Esophagus (tissue), 2 donors: Measurements from ENCODE around the gene SPATA24. TPM values are rescaled to one million over a fixed set of nuclear protein-coding genes. Genes with fewer than 3 reads are reported as not detected.
A peak's percentile ranks its signal among the peaks of the same experiment; 100 is the strongest.
"Not testable (repeated sequence)": the region's sequence is repeated elsewhere in the genome, so short reads cannot be mapped to it uniquely, and the experiment has no call there.

ENCODE experiments used
- H3K27ac ChIP-seq, 2 donors: one replicate each; pipeline ENCODE4 v1.5.1; 2013; ENCODE audit warnings: low read depth in 2 of 2, mild to moderate bottlenecking in 2 of 2, inconsistent platforms in 1 of 2, low read length in 1 of 2, moderate library complexity in 1 of 2
- H3K27me3 ChIP-seq, 2 donors: one replicate each; pipeline ENCODE4 v1.6.1; 2013; ENCODE audit warnings: low read length in 2 of 2, control low read depth in 1 of 2, mild to moderate bottlenecking in 1 of 2; ENCODE audit not compliant: insufficient read depth in 2 of 2, control insufficient read depth in 1 of 2
- H3K36me3 ChIP-seq, 2 donors: one replicate each; pipeline ENCODE4 v1.6.1; 2013; ENCODE audit warnings: low read length in 1 of 2; ENCODE audit not compliant: control insufficient read depth in 2 of 2, insufficient read depth in 2 of 2
- H3K4me1 ChIP-seq, 2 donors: one replicate each; pipeline ENCODE4 v1.6.1; 2013; ENCODE audit warnings: low read length in 1 of 2; ENCODE audit not compliant: control insufficient read depth in 2 of 2, insufficient read depth in 2 of 2
- H3K4me3 ChIP-seq, 2 donors: one replicate each; pipeline ENCODE4 v1.5.1; 2013; ENCODE audit warnings: low read length in 2 of 2, mild to moderate bottlenecking in 2 of 2, low read depth in 1 of 2, moderate library complexity in 1 of 2
- H3K9me3 ChIP-seq, 2 donors: one replicate each; pipeline ENCODE4 v1.6.1; 2013; ENCODE audit warnings: mild to moderate bottlenecking in 2 of 2, low read depth in 1 of 2, low read length in 1 of 2, moderate library complexity in 1 of 2; ENCODE audit not compliant: control insufficient read depth in 2 of 2, insufficient read depth in 1 of 2
- WGBS, 2 donors: extraction: QIAGEN DNeasy Blood & Tissue Kit; methylation state at CpG; one replicate each; pipeline ENCODE4 v1.1.7; 2013; 5-methylcytosine and 5-hydroxymethylcytosine counted together
- polyA plus RNA-seq, 2 donors: library from polyadenylated mRNA; stranded (reverse); fragments of 200-250 nt; gene quantifications; one replicate each; pipeline ENCODE4 v1.2.3, GENCODE V29; 2013
- donor health status: healthy with polysubstance abuse.
- donor health status: Bipolar disorder and iron deficiency.

SPATA24 gene
- polyA plus RNA-seq, 2 donors = 5.9 to 6.0 TPM

DNA sequence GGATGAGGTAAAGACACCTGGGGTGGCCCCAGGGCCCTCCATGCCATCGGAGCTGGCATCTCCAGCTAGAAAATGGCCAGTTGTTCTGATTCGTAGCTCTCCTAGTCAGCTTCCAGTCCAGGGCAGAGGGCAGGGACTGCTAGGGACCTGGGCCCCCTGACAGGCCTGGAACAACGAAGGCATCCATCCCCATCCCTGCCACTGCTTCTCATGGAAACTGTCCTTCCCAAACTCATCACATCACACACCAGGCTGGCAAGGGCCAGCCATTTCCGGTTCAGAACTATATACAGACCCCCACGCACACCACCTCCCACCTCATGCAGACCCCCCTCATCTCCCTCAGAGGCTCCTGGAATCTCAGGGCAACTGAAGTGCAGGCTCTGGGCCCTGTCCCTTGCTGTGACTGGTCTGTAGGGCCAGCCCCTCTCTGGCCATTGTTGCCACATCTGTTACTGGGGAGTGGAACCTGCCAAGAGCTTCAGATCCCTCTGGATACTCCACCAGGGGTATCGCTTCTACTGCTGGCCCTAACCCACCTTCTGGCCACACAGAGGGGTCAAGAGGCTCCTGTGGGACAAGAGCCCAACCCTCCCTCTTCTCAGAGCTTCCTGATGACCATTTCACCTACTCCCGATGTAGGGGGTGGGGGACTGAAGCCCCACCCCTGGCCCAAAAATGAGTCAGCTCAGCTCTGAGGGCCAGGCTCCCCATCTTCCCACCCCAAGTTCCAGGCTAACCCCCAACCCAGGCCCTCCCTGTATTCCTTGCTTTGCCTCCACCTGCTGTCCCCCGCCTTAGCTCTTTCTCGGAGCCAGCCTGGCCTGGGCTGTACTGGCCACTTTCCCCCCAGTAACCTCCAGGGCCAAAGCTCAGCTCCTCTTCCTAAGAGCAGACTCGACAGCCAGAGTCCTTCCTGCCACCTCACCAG, 13.0 kb downstream of the SPATA24 start:
- Histone ChIP-seq H3K4me3 (no peak overlapping the region), H3K9me3 (no peaks in the 10 kb centered on the region), H3K4me1 (peaks cover 10 to 28% of the 10 kb centered on the region in 2 donors), H3K27me3 (no peaks in the 10 kb centered on the region), H3K27ac (peak overlapping the region; percentile 41 to 62), H3K36me3 (peaks cover 0 to 2% of the 10 kb centered on the region in 2 donors)
- WGBS, 2 donors = 76 to 80% methylated on average over 10 of the region's 10 CpGs

DNA sequence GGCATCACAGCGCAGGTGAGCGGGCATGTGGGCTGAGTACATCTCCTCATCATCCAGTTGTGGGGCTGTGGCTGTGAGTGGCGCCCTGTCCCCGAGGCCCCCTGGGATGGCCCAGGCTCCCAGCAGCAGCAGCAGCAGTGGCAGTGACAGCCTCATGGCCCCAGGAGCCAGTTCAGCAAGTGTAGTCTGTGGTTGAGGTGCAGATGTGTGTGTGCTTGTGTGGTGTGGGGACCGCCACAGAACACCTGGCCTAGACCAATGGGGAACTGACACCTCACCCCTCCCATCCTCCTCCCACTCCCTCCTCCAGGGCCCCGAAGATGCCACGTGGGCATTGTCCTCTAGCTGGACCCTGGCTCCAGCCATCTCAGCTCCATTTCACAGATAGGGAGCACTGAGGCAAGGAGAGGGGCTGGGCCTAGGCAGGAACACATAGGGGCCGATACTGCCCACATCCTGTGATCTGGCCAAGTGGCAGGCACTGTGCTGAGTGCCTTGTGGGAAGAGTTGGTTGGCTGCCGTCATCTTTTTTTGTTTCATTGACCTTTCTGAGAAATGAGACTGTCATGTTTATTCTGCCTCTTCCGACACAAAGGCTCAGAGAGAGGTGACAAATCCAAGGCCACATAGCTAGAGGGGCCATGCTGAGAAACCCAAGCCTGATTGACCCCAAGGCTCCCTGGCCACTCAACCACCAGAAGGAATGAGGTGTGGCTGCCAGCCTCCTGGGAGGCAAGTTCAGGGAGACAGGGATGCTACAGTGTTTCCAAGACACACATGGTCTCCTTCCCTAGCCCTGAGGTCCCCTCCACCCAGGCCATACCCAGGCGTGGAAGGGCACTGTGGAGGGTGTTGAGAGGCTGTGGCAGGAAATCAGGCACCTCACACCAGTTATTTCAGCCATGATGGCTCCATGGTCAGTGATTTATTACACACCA, 13.9 kb downstream of the SPATA24 start, which contains the start of gene MZB1:
Gene MZB1, minus strand, starts transcription at position 213 of the 938 bp plus-strand sequence. Its CDS starts 57 bp downstream, at position 156.
- 73 to 74% methylated on average over 10 to 11 of the region's 11 CpGs for WGBS, 2 donors
- peaks cover 6 to 28% of the 10 kb centered on the region in 2 donors for H3K4me1 ChIP-seq
- peak within 1 kb of the TSS; percentile 50 to 64 for H3K27ac ChIP-seq
- peak within 1 kb of the TSS in 1 of 2 donors; percentile 14 for H3K4me3 ChIP-seq
- H3K27me3 ChIP-seq = no peaks in the 10 kb centered on the region
- H3K36me3 ChIP-seq = peaks cover 0 to 2% of the 10 kb centered on the region in 2 donors
- no peaks in the 10 kb centered on the region for H3K9me3 ChIP-seq

DNA sequence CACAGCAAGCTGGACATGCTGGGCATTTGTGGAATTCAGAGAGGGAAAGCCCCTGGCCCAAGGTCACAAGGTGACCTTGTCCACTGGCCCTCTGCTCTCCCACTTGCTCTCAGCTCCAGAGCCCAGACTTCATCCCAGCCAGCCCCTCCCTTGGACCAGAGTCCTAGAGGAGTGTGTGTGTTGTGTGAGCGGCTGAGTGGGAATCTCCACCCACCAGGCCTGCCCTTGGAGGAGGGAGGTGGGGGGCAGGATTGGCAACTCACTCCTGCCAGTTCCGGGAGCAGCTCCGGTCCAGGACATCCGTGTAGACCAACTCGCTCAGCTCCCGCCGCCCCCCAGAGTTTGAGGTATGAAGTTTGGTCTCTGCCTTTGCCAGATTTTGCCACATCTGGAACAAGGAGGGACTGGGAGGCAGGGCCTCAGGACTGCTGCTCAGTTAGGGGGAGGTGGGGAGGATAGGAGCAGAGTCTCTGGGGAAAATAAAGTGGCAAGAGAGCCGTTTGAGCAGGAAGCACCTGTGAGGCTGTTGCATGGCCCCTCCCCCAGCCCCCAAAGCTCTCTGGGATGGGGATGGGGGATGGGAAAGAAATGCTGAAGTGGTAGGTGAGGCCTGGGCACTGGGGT, 15.6 kb downstream of the SPATA24 start:
- Histone ChIP-seq H3K36me3 (peaks cover 0 to 2% of the 10 kb centered on the region in 2 donors), H3K27ac (peak overlapping the region in 1 of 2 donors; percentile 5), H3K4me3 (no peak overlapping the region), H3K4me1 (peaks cover 5 to 31% of the 10 kb centered on the region in 2 donors), H3K9me3 (no peaks in the 10 kb centered on the region), H3K27me3 (no peaks in the 10 kb centered on the region)
- 23 to 31% methylated on average over 8 of the region's 8 CpGs for WGBS, 2 donors

DNA sequence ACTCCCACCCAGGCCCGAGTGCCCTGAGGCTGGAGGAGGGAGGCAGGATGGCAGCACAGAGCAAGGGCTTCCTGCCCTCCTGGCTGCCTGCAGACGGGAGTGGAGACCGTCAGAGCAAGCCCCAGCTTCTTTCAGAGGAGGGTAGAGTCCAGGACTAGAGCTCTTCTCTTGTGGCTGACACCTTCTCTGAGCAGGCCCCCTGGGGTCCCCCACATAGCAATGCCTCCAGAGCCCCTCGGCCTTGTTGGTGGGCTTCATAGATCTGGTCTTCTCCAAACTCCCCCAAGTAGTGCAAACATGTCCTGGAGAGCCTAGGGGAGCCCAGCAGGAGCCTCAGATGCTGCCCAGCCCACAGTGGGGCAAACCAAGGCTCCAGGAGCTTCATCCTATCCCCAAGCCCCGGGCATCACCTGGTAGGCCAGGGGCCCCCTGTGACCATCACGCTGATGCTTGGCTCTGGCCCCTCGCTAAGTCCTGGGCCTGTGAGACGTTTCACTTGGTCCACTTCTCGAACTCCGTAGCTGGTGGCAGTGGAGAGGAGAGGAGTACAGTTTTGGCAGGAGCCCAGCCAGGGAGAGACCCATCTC, 16.2 kb downstream of the SPATA24 start:
- Histone ChIP-seq H3K27me3 (no peaks in the 10 kb centered on the region), H3K36me3 (peaks cover 0 to 2% of the 10 kb centered on the region in 2 donors), H3K4me1 (peaks cover 5 to 30% of the 10 kb centered on the region in 2 donors), H3K27ac (peak overlapping the region in 1 of 2 donors; percentile 5), H3K9me3 (no peaks in the 10 kb centered on the region), H3K4me3 (no peak overlapping the region)
- WGBS, 2 donors = 68 to 77% methylated on average over 10 of the region's 10 CpGs

DNA sequence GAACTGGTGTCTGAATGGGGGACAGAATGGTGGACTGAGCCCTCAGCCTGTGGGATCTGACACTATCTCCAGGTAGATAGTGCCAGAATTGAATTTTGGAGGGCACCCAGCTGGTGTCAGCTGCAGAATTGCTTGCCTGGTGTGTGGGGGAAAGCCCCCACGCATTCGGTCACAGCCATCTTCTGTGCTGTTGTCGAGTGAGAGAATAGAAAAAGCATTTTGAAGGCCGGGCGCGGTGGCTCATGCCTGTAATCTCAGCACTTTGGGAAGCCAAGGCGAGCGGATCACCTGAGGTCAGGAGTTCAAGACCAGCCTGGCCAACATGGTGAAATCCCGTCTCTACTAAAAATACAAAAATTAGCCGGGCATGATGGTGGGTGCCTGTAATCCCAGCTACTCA, 16.9 kb downstream of the SPATA24 start:
- H3K36me3 ChIP-seq, H3K9me3 ChIP-seq, H3K4me3 ChIP-seq, H3K27ac ChIP-seq, H3K27me3 ChIP-seq: not testable (repeated sequence)
- WGBS, 2 donors = 94% methylated on average over 10 of the region's 10 CpGs
- peaks cover 5 to 29% of the 10 kb centered on the region in 2 donors for H3K4me1 ChIP-seq

DNA sequence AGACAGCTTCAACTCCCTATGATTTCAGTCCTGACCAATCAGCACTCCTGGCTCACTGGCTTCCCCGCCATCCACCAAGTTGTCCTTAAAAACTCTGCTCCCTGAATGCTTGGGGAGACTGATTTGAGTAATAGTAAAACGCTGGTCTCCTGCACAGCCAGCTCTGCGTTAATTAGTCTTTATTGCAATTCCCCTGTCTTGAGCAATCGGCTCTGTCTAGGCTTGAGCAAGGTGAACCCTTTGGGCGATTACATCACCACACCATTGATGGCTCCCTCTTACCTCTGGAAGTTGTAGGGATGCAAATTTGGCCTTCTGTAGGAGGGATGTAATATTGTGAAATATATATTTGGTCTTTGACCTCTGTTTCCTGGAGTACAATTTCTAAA, 17.8 kb downstream of the SPATA24 start:
- peaks cover 5 to 24% of the 10 kb centered on the region in 2 donors for H3K4me1 ChIP-seq
- peak overlapping the region; percentile 26 to 77 for H3K27ac ChIP-seq

DNA sequence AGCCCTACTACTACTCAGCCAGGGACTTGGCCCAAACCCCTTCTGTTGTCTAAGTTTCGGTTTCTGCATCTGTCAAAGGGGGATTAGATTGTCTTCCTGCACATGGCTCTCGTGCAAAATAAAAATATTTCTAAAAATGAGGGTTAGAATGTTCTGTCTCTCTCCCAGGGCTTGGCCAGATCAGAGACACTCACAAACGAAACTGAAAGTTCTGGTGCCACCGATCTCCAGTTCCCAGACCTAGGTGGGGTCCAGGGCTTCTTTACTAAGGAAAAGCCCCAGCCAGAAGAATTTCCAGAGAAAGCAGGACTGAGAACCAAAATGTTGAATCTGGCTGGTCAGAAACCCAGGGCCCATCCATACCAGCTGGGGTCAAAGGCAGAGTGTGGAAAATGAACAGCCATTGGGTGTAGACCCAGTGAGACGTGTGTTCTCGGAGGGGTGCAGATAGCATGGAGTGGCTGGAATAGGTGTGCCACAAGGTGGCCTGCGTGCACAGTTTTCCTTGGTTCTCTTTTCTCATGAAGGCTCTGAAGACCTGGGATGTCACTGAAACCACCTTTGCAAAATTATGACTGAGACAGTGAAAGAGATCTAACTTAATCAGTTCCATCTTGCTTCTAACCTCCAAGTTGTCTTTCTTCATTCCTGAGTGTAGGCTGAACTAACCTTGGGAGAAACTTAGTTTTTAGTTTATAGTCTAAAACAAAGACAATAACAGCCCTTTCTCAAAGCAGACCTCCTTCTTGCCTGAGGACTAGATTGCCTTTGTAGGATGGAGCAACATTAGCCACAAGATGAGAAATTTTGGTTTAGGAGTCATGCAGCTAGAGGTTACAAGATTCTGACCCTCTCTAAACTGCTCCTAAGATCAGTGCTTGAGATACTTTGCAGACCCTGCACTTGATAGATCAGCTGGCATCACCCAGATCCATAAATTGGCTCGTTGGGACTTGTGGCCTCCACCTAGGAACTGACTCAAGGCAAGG, 18.5 kb downstream of the SPATA24 start:
- H3K4me3 ChIP-seq = peak overlapping the region; percentile 7 to 20
- 27% methylated on average over 8 of the region's 8 CpGs for WGBS, 2 donors
- peak overlapping the region; percentile 77 for H3K27ac ChIP-seq
- H3K4me1 ChIP-seq = peaks cover 5 to 24% of the 10 kb centered on the region in 2 donors
- no peaks in the 10 kb centered on the region for H3K9me3 ChIP-seq
- H3K36me3 ChIP-seq = peaks cover 0 to 3% of the 10 kb centered on the region in 2 donors
- no peaks in the 10 kb centered on the region for H3K27me3 ChIP-seq

More for the DNA sequence above, 17.8 kb downstream of the SPATA24 start:
- Histone ChIP-seq H3K9me3 (no peaks in the 10 kb centered on the region), H3K36me3 (peaks cover 0 to 3% of the 10 kb centered on the region in 2 donors), H3K4me3 (no peak overlapping the region), H3K27me3 (no peaks in the 10 kb centered on the region)
- WGBS, 2 donors = 61 to 66% methylated on average over 5 of the region's 5 CpGs

DNA sequence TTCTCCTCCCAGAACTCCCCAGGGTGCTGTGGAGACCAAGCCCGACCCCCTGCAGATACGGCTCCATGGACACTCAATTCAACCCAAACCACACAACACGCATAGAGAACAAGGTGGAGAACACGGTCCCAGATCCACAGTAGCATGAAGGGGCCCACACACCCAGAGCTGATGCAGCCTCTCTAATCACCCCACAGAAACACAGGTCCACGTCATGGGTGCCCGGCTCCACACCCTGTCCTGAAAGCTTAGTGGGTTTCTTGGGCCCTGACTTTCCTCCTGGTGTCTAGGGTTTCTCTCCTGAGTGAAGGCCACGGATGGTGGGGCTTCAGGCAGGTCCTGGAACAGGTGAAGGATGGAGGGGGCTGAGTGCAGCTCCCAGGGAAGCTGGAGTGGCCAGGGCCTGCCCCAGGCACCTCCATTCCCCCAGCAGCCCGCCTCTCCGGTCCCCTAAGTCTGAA, 19.3 kb downstream of the SPATA24 start:
- peaks cover 0 to 3% of the 10 kb centered on the region in 2 donors for H3K36me3 ChIP-seq
- H3K4me3 ChIP-seq = peak overlapping the region in 1 of 2 donors; percentile 20
- no peaks in the 10 kb centered on the region for H3K9me3 ChIP-seq
- peaks cover 5 to 19% of the 10 kb centered on the region in 2 donors for H3K4me1 ChIP-seq
- WGBS, 2 donors = 43 to 48% methylated on average over 9 of the region's 9 CpGs
- H3K27me3 ChIP-seq = no peaks in the 10 kb centered on the region
- H3K27ac ChIP-seq = peak overlapping the region; percentile 70 to 77
